Parathyroid adenoma (tissue), 2 donors: Measurements from ENCODE around the gene PDLIM3.

ENCODE experiments used
- H2AFZ ChIP-seq: fragments of 300-600 bp; sonication (generic); one replicate; pipeline ENCODE4 v1.7.0; 2017; ENCODE audit warnings: antibody characterized with exemption, mild to moderate bottlenecking
- H3K27ac ChIP-seq: fragments of 300-600 bp; sonication (generic); one replicate; pipeline ENCODE4 v1.7.0; 2017
- H3K27me3 ChIP-seq: fragments of 300-600 bp; sonication (generic); one replicate; pipeline ENCODE4 v1.7.0; 2017; ENCODE audit warnings: low read length; ENCODE audit not compliant: control insufficient read depth, insufficient read depth
- H3K36me3 ChIP-seq: fragments of 300-600 bp; sonication (generic); one replicate; pipeline ENCODE4 v1.7.0; 2017; ENCODE audit warnings: low read length; ENCODE audit not compliant: control insufficient read depth, insufficient read depth
- H3K4me1 ChIP-seq: fragments of 300-600 bp; sonication (generic); one replicate; pipeline ENCODE4 v1.7.0; 2017; ENCODE audit warnings: control low read depth
- H3K4me2 ChIP-seq: fragments of 300-600 bp; sonication (generic); one replicate; pipeline ENCODE4 v1.7.0; 2017; ENCODE audit warnings: low read length
- H3K4me3 ChIP-seq: fragments of 300-600 bp; sonication (generic); one replicate; pipeline ENCODE4 v1.7.0; 2017; ENCODE audit warnings: low read depth, low read length
- H3K79me2 ChIP-seq: fragments of 300-600 bp; sonication (generic); one replicate; pipeline ENCODE4 v1.7.0; 2017; ENCODE audit warnings: control low read depth
- H3K9ac ChIP-seq: fragments of 300-600 bp; sonication (generic); one replicate; pipeline ENCODE4 v1.7.0; 2017; ENCODE audit warnings: mild to moderate bottlenecking
- H3K9me3 ChIP-seq: fragments of 300-600 bp; sonication (generic); one replicate; pipeline ENCODE4 v1.7.0; 2017; ENCODE audit warnings: low read length; ENCODE audit not compliant: control insufficient read depth
- CTCF ChIP-seq: fragments of 300-600 bp; sonication (generic); IDR thresholded peaks from one replicate; pipeline ENCODE4 v1.7.0; 2017; ENCODE audit warnings: antibody characterized with exemption, mild to moderate bottlenecking
- donor health status: primary hyperparathyroidism.

PDLIM3 gene

GRCh38 chr4:185540040-185540439, 4.7 kb upstream of the PDLIM3 start:
- Histone ChIP-seq H3K9me3 (no peaks in the 10 kb centered on the region), H2AFZ (no peak overlapping the region), H3K27ac (no peak overlapping the region), H3K27me3 (no peaks in the 10 kb centered on the region), H3K9ac (no peak overlapping the region), H3K4me2 (no peak overlapping the region), H3K4me3 (no peak overlapping the region), H3K36me3 (no peaks in the 10 kb centered on the region), H3K79me2 (no peaks in the 10 kb centered on the region), H3K4me1 (no peaks in the 10 kb centered on the region)
- no peak for TF ChIP-seq CTCF

GRCh38 chr4:185538806-185539205, 3.5 kb upstream of the PDLIM3 start:
- TF ChIP-seq CTCF = no peak
- H3K27ac ChIP-seq = no peak overlapping the region
- H3K9me3 ChIP-seq = no peaks in the 10 kb centered on the region
- no peaks in the 10 kb centered on the region for H3K27me3 ChIP-seq
- H2AFZ ChIP-seq = no peak overlapping the region
- H3K4me2 ChIP-seq = no peak overlapping the region
- no peak overlapping the region for H3K4me3 ChIP-seq
- H3K79me2 ChIP-seq = no peaks in the 10 kb centered on the region
- H3K9ac ChIP-seq = no peak overlapping the region
- H3K36me3 ChIP-seq = no peaks in the 10 kb centered on the region
- no peaks in the 10 kb centered on the region for H3K4me1 ChIP-seq

GRCh38 chr4:185536411-185536709, 1.1 kb upstream of the PDLIM3 start:
- Histone ChIP-seq H3K9ac (no peak overlapping the region), H3K79me2 (no peaks in the 10 kb centered on the region), H3K4me3 (no peak overlapping the region), H3K4me2 (no peak overlapping the region), H3K27ac (no peak overlapping the region), H3K9me3 (no peaks in the 10 kb centered on the region), H3K4me1 (no peaks in the 10 kb centered on the region), H3K27me3 (no peaks in the 10 kb centered on the region), H3K36me3 (no peaks in the 10 kb centered on the region), H2AFZ (no peak overlapping the region)
- no peak for TF ChIP-seq CTCF

GRCh38 chr4:185535612-185536410, 504 bp upstream of the PDLIM3 start:
- Histone ChIP-seq H3K79me2 (no peaks in the 10 kb centered on the region), H3K9me3 (no peaks in the 10 kb centered on the region), H3K4me3 (peak overlapping the region; percentile 40), H2AFZ (peak overlapping the region; percentile 78), H3K27me3 (no peaks in the 10 kb centered on the region), H3K4me1 (no peaks in the 10 kb centered on the region), H3K9ac (no peak overlapping the region), H3K27ac (no peak overlapping the region), H3K36me3 (no peaks in the 10 kb centered on the region), H3K4me2 (peak overlapping the region; percentile 96)
- TF ChIP-seq CTCF = no peak

GRCh38 chr4:185534511-185534865, 819 bp downstream of the PDLIM3 start:
- Histone ChIP-seq H3K27me3 (no peaks in the 10 kb centered on the region), H3K4me3 (peak overlapping the region; percentile 63), H3K36me3 (no peaks in the 10 kb centered on the region), H3K9me3 (no peaks in the 10 kb centered on the region), H3K4me2 (peak overlapping the region; percentile 96), H3K4me1 (no peaks in the 10 kb centered on the region), H3K27ac (no peak overlapping the region), H3K9ac (no peak overlapping the region), H3K79me2 (no peaks in the 10 kb centered on the region), H2AFZ (peak overlapping the region; percentile 78)
- TF ChIP-seq CTCF = no peak
